Activated naive CD8-positive, alpha-beta T cell treated with anti-CD3 and anti-CD28 coated beads, Interleukin-2, amount 50 U/mL, for 24 hours (primary cell): ENCODE measurements around the gene PRKN.
"Not testable (repeated sequence)": the region's sequence is repeated elsewhere in the genome, so short reads cannot be mapped to it uniquely, and the experiment has no call there.

Experiments
- ATAC-seq: fragments of 150-1000 bp; cut with Tn5 transposase; one replicate; pipeline ENCODE4 v1.10.0; 2021
- DNase-seq: peaks from one replicate; pipeline ENCODE4 v3.0.0; 2021
- H3K27ac Mint-ChIP-seq: one replicate; pipeline ENCODE4 v1.8.0; 2021; ENCODE audit warnings: mild to moderate bottlenecking, mixed read lengths
- H3K27me3 Mint-ChIP-seq: one replicate; pipeline ENCODE4 v1.8.0; 2021; ENCODE audit warnings: mixed read lengths
- H3K36me3 Mint-ChIP-seq: one replicate; pipeline ENCODE4 v1.8.0; 2021; ENCODE audit warnings: low read depth, mixed read lengths
- H3K4me1 Mint-ChIP-seq: one replicate; pipeline ENCODE4 v1.8.0; 2021; ENCODE audit warnings: mixed read lengths
- H3K4me3 Mint-ChIP-seq: one replicate; pipeline ENCODE4 v1.8.0; 2021; ENCODE audit warnings: mild to moderate bottlenecking, moderate library complexity, mixed read lengths
- H3K9me3 Mint-ChIP-seq: one replicate; pipeline ENCODE4 v1.8.0; 2021; ENCODE audit warnings: mixed read lengths

Gene PRKN

DNA sequence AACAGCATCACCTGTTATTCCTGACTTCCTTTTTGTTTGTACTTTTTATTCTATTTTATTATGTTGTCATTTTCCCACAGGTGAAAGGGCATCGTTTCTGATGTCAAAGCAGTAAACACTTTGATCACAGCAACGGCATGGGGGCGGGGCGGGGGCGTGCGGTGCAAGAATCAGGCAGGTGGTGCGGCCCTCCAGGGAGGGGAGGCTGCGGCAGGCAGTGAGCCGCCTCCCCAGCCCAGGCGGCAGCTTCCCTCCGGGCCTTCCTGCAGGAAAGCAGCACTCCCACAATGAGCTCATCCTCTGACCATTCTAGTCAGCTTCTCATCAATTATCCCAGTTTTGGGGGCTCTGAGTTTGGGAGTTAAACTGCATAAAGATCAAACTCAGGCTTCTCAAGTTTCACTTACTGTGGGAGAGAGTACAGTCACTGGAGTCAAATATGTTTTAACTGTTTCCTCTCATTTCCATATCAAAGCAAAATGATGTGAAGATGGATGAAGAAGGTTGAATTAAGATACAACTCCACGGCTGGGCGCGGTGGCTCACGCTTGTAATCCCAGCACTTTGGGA, 845.3 kb downstream of the PRKN start:
- H3K4me1 Mint-ChIP-seq, result no peaks in the 10 kb centered on the region
- no peak overlapping the region for H3K4me3 Mint-ChIP-seq
- no peaks in the 10 kb centered on the region for H3K36me3 Mint-ChIP-seq
- DNase-seq, result no peak
- ATAC-seq, result no peak
- H3K27me3 Mint-ChIP-seq, result no peaks in the 10 kb centered on the region
- H3K9me3 Mint-ChIP-seq, result no peaks in the 10 kb centered on the region
- H3K27ac Mint-ChIP-seq, result no peak overlapping the region

DNA sequence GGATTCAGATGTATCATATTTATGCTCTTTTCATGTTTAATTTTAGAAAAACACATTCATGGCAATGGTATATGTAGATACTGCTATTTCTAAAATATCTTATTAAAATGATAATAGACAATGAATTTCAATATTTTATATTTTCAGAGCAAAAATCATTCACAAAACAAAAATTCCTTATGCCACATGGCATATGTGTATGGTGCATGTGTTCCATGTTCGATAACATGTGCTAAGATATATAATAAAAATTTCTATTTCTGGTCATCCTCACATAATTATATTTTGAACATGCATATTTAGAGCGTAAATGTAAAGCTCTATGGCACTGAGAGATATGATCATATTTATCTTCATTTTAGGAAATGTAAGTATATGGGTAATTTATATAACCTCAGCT, 847.5 kb downstream of the PRKN start:
- H3K27me3 Mint-ChIP-seq, result no peaks in the 10 kb centered on the region
- DNase-seq, result no peak
- no peak overlapping the region for H3K27ac Mint-ChIP-seq
- H3K9me3 Mint-ChIP-seq, result peaks cover 4% of the 10 kb centered on the region
- no peaks in the 10 kb centered on the region for H3K36me3 Mint-ChIP-seq
- no peak overlapping the region for H3K4me3 Mint-ChIP-seq
- no peak for ATAC-seq
- H3K4me1 Mint-ChIP-seq, result no peaks in the 10 kb centered on the region

DNA sequence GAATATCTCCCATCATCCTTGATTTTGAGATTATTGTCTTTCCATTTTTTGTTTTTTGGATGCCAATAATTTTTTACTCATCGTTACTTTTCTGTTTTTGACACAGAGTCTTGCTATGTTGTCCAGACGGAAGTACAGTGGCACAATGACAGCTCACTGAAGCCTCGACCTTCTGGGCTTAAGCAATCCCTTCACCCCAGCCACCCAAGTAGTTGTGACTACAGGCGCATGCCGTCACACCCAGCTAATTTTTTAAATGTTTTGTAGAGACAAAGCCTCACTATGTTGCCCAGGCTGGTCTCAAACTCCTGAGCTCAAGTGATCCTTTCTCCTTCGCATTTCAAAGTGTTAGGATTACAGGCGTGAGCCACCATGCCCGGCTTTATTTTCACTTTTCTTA, 851.3 kb downstream of the PRKN start:
- H3K27me3 Mint-ChIP-seq, result no peaks in the 10 kb centered on the region
- no peaks in the 10 kb centered on the region for H3K4me1 Mint-ChIP-seq
- H3K9me3 Mint-ChIP-seq, result peaks cover 4% of the 10 kb centered on the region
- H3K36me3 Mint-ChIP-seq, result no peaks in the 10 kb centered on the region
- ATAC-seq, result no peak
- no peak overlapping the region for H3K4me3 Mint-ChIP-seq
- no peak overlapping the region for H3K27ac Mint-ChIP-seq
- DNase-seq, result no peak

DNA sequence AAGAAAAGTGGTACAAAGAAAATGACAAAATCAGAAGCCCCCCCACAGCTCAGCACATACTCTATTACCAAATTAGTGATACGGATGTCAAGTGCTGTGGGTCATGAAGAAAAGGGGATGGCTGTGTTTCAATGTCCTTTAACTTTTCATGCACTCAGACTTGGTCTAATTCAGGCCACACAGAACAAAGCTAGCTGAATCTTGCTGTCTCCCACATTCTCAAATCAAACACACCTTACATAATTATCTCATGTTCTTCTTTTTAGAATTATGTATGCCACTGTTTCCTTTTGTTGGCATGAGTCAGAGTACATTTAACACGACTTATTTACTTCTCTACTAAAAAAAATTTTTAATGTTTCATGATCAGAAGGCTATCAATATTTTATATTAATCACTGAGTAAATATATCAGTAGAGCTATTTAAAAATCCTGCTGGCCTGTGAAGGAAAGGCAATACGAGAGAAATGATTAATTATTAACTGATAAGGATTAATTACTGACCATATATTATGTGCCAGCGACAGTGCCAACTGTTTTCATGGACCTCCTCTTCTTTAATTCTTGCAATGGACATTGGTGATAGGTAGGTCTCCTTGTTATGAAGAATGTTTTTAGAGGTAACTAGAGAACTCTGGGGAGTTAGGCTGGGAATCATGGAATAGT, 857.2 kb downstream of the PRKN start:
- H3K9me3 Mint-ChIP-seq, result no peaks in the 10 kb centered on the region
- no peak overlapping the region for H3K27ac Mint-ChIP-seq
- no peaks in the 10 kb centered on the region for H3K27me3 Mint-ChIP-seq
- H3K4me1 Mint-ChIP-seq, result no peaks in the 10 kb centered on the region
- H3K4me3 Mint-ChIP-seq, result no peak overlapping the region
- ATAC-seq, result no peak
- DNase-seq, result no peak
- no peaks in the 10 kb centered on the region for H3K36me3 Mint-ChIP-seq

DNA sequence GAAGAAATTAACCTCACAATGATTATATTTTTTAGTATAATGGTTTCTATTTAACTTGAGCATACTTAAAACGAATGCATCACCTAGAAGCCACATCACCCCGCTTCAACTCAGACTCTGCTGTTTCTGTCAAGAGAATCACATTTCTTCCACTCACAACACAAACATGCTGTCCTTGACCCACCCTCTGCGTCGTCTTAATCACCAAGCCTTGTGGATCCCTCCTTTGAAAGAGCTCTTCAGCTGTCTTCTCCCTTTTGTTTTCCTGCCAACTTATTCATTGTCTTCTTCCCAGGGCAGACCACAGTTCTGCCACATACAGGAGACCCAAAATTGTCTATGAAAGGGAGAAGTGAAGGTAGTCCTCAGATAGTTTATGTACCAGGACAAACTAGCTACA, 858.1 kb downstream of the PRKN start:
- Mint-ChIP-seq H3K4me1 (no peaks in the 10 kb centered on the region), H3K27me3 (no peaks in the 10 kb centered on the region), H3K36me3 (no peaks in the 10 kb centered on the region), H3K9me3 (no peaks in the 10 kb centered on the region), H3K4me3 (no peak overlapping the region), H3K27ac (no peak overlapping the region)
- ATAC-seq, result no peak
- no peak for DNase-seq

DNA sequence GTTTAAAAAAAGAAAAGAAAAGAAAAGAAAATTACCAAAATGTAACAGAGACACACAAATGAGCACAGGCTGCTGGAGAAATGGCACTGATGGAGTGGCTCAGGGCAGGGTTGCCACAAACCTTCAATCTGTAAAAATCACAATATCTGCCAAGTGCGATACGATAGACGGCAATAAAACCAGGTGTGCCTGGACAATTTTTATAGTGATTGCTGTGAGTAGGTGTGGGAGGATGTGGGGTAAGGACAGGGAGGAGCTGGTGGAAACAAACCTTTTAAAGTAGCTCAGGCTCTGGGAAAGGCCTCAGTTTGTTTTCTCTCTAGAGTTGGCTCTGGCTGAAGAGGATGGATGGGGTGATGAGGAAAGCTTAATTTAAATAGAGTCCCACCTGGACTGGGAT, 861.0 kb downstream of the PRKN start:
- H3K27me3 Mint-ChIP-seq, result no peaks in the 10 kb centered on the region
- H3K9me3 Mint-ChIP-seq, result peaks cover 5% of the 10 kb centered on the region

DNA sequence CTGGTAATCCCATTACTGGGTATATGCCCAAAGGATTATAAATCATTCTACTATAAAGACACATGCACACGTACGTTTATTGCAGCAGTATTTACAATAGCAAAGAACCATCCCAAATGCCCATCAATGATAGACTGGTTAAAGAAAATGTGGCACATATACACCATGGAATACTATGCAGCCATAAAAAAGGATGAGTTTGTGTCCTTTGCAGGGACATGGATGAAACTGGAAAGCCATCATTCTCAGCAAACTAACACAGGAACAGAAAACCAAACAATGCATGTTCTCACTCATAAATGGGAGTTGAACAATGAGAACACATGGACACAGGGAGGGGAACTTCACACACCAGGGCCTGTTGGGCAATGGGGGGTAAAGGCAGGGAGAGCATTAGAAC, 866.5 kb downstream of the PRKN start:
- ATAC-seq, H3K27ac Mint-ChIP-seq: not testable (repeated sequence)

More for the DNA sequence above, 861.0 kb downstream of the PRKN start:
- DNase-seq (no peak), ATAC-seq (no peak)
- Mint-ChIP-seq H3K4me3 (no peak overlapping the region), H3K27ac (no peak overlapping the region), H3K36me3 (no peaks in the 10 kb centered on the region), H3K4me1 (no peaks in the 10 kb centered on the region)

DNA sequence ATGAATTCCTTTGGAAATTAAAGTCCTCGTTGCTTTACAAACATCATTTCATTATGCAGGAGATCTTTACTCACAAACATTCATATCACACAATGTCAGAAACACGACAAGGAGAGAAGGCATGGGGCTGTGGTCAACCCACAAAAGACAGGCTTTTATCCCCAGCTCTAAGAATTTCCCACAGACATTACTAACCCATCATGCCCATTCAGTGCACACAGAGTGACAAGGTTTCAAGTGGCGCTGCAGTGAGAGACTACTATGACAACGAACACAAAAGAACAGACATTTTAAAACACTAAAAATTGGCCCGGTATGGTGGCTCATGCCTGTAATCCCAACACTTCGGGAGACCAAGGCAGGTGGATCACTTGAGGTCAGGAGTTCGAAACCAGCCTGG, 873.9 kb downstream of the PRKN start:
- no peak for ATAC-seq
- no peaks in the 10 kb centered on the region for H3K9me3 Mint-ChIP-seq

More for the DNA sequence above, 866.5 kb downstream of the PRKN start:
- not testable (repeated sequence) for DNase-seq, H3K4me3 Mint-ChIP-seq, H3K36me3 Mint-ChIP-seq, H3K4me1 Mint-ChIP-seq, H3K9me3 Mint-ChIP-seq, H3K27me3 Mint-ChIP-seq

DNA sequence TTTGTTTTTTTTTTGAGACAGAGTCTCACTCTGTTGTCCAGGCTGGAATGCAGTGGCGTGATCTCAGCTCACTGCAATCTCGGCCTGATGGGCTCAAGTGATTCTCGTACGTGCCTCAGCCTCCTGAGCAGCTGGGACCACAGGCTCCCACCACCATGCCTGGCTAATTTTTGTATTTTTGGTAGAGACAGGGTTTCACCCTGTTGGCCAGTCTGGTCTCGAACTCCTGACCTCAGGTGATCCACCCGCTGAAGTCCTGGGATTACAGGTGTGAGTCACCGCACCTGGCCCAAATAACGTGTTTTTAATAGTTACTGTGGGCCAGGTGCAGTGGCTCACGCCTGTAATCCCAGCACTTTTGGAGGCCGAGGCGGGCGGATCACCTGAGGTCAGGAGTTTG, 876.1 kb downstream of the PRKN start:
- H3K9me3 Mint-ChIP-seq, result not testable (repeated sequence)

More for the DNA sequence above, 873.9 kb downstream of the PRKN start:
- H3K4me3 Mint-ChIP-seq, result no peak overlapping the region
- no peaks in the 10 kb centered on the region for H3K36me3 Mint-ChIP-seq
- DNase-seq, result no peak
- no peaks in the 10 kb centered on the region for H3K27me3 Mint-ChIP-seq
- H3K4me1 Mint-ChIP-seq, result no peaks in the 10 kb centered on the region
- no peak overlapping the region for H3K27ac Mint-ChIP-seq

DNA sequence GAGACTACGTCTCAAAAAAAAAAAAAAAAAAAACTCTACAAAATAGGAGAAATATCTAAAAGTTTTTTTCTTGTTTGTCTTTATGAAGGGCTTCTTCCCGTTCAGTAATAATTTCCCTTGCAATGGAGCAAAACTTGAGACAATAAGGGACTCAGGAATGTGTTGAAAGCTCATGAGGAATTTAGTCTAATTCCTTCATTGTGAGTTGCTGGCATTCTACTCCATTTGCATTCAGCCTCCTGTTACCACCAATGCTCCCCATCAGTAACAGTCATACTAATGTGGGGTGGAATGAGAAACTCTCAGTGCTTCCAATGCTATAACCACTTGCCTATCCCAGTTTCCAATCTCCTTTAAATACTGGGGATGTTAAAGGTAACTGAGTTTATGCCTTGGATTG, 877.0 kb downstream of the PRKN start:
- DNase-seq (no peak), ATAC-seq (no peak)
- H3K36me3 Mint-ChIP-seq, result no peaks in the 10 kb centered on the region
- no peak overlapping the region for H3K27ac Mint-ChIP-seq
- no peaks in the 10 kb centered on the region for H3K27me3 Mint-ChIP-seq
- H3K4me3 Mint-ChIP-seq, result no peak overlapping the region
- no peaks in the 10 kb centered on the region for H3K4me1 Mint-ChIP-seq
- no peaks in the 10 kb centered on the region for H3K9me3 Mint-ChIP-seq

More for the DNA sequence above, 876.1 kb downstream of the PRKN start:
- not testable (repeated sequence) for DNase-seq, H3K36me3 Mint-ChIP-seq, ATAC-seq, H3K27me3 Mint-ChIP-seq, H3K4me3 Mint-ChIP-seq, H3K4me1 Mint-ChIP-seq, H3K27ac Mint-ChIP-seq

DNA sequence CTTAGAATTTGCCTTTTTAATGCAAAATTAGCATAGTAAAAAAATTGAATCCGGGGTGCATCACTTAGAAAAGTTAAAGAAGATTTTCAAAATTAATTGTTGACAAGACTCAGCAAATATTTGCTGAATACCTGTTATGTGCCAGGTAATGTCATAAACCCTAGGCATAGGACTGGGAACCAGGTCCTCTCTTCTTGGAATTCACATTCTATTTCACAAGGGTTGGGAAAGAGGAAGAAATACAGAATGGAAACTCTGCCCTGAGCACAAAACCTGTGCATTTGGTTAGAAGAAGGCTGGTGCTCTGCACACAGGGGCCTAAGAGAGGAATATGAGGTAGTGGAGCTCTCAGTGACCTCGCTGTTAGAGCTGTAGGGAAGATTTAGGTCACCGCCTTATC, 879.9 kb downstream of the PRKN start:
- Mint-ChIP-seq H3K9me3 (no peaks in the 10 kb centered on the region), H3K27me3 (no peaks in the 10 kb centered on the region), H3K36me3 (no peaks in the 10 kb centered on the region), H3K27ac (no peak overlapping the region), H3K4me1 (no peaks in the 10 kb centered on the region), H3K4me3 (no peak overlapping the region)
- no peak for DNase-seq
- no peak for ATAC-seq

DNA sequence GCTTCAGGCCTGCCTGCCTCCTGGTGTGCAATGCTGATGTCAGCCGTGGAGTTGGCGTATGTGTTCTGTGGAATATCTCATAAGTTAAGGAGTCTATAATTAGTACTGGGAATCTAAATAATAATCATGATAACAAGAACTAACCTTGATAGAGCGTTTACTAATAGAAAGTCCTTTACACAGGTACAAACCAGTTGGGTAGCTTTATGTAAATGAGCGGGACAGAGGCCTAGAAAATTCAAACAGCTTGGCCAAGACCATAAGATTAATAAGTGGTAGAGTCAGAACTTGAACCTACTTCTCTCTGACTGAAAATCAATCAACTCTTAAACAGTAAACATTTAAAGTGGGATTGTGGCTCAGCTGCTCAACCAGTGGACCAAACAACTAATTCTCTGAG, 882.8 kb downstream of the PRKN start:
- Mint-ChIP-seq H3K27ac (no peak overlapping the region), H3K27me3 (no peaks in the 10 kb centered on the region), H3K36me3 (no peaks in the 10 kb centered on the region), H3K4me1 (no peaks in the 10 kb centered on the region), H3K9me3 (no peaks in the 10 kb centered on the region), H3K4me3 (no peak overlapping the region)
- DNase-seq (no peak), ATAC-seq (no peak)

DNA sequence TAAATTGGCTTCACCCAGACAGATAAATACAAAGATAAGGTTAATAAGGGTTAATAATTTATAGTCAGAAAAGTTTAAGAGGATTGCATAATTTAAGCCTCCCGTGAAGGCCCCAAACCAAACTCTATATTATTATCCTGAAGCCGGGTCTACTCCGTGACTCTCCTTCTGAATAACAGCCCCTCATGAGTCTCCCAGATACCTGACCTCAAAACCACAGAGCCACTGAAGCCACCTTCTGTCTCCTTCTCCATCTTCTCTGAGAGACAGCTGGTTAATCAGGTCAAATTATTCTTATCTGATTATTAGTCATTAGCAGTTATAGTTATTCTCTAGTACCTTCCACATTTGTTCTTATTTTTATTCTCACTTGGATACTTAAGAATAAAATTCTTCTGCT, 884.5 kb downstream of the PRKN start:
- DNase-seq (no peak), ATAC-seq (no peak)
- no peak overlapping the region for H3K4me3 Mint-ChIP-seq
- no peak overlapping the region for H3K27ac Mint-ChIP-seq
- no peaks in the 10 kb centered on the region for H3K9me3 Mint-ChIP-seq
- H3K4me1 Mint-ChIP-seq, result no peaks in the 10 kb centered on the region
- H3K36me3 Mint-ChIP-seq, result no peaks in the 10 kb centered on the region
- H3K27me3 Mint-ChIP-seq, result no peaks in the 10 kb centered on the region

DNA sequence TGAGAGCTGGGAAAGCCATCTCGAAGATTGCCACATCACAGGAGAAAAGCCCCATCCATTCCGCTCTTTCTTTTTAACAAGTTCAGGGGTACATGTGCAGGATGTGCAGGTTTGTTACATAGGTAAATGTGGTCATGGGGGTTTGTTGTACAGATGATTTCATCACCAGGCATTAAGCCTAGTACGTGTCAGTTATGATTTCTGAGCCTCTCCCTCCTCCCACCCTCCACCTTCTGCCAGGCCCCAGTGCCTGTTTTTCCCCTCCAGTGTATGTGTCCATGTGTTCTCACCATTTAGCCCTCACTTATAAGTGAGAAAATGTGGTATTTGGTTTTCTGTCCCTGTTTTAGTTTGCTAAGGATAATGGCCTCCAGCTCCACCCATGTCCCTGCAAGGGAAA, 887.2 kb downstream of the PRKN start:
- ATAC-seq (no peak), DNase-seq (no peak)
- Mint-ChIP-seq H3K4me1 (no peaks in the 10 kb centered on the region), H3K9me3 (no peaks in the 10 kb centered on the region), H3K27ac (no peak overlapping the region), H3K4me3 (no peak overlapping the region), H3K27me3 (no peaks in the 10 kb centered on the region), H3K36me3 (no peaks in the 10 kb centered on the region)

DNA sequence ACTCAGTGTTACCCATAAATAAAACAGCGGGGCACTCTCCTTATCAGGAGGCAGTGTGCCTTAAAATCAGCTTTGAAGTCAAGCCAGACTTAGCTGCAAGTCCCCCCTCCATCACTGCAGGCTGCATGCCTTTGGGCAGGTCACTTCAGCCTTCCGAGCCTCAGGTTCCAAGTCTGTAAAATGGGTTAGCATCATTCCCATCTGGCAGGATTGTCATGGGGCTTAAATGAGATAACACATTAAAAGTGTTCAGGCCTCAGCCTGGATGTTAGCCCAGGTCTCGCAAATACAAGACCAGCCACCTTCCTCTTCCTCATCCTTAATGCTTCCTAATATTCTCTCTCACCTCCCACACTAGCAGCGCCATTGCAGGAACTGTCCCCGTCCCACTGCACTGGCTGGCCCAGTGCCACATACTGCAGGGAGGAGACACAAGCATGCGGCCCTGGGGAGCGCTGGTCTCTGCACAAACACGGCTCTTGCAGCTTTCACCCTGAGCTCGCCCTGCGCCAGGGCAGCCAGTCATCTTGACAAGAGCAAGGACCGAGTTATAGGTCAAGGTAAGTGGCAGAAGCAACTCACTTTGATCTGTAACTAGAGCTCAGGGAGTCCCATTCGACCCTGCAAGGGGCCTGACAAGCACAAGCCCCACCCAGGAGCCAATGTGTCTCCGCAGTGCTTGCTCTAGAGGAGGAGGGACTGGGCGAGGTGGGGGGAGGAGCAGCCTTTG, 889.1 kb downstream of the PRKN start:
- Mint-ChIP-seq H3K4me3 (no peak overlapping the region), H3K27me3 (no peaks in the 10 kb centered on the region), H3K4me1 (no peaks in the 10 kb centered on the region), H3K36me3 (no peaks in the 10 kb centered on the region), H3K9me3 (no peaks in the 10 kb centered on the region), H3K27ac (no peak overlapping the region)
- DNase-seq (no peak), ATAC-seq (no peak)
